ENCODE data around the gene EDAR. TPM values are rescaled to one million over a fixed set of nuclear protein-coding genes. Genes with fewer than 3 reads are reported as not detected.

Gene EDAR
- total RNA-seq, 4 donors from 2014 or later, result not detected

- ATAC-seq (no peak), DNase-seq (no peak)
- intact Hi-C loops (cut with DNase I; ENCODE audit: low total_unique reads), result no loop called here
- in situ Hi-C loops (cut with MboI; ENCODE audit: low sequenced_read_pairs in 4 of 4), result no loop called here
- Histone ChIP-seq H3K4me3 (no peak overlapping the region), H3K36me3 (no peaks in the 10 kb centered on the region), H3K27me3 (peaks cover 0 to 12% (median 6%) of the 10 kb centered on the region in 3 donors), H3K4me1 (peaks cover 0 to 7% of the 10 kb centered on the region in 2 donors), H3K27ac (no peak overlapping the region), H3K9me3 (no peaks in the 10 kb centered on the region)
- no peak for TF ChIP-seq CTCF (IDR thresholded peaks at IDR 0.05 in 4 of 5, conservative IDR thresholded peaks at IDR 0.05 in 1 of 5)
- TF ChIP-seq POLR2A (IDR thresholded peaks at IDR 0.05), result no peak
These were observed 38.7 kb upstream of the EDAR start for GRCh38 chr2:109027702-109028101.

GRCh38 chr2:109024477-109024876 is 35.5 kb upstream of the EDAR start:
- no peak for TF ChIP-seq CTCF (IDR thresholded peaks at IDR 0.05 in 4 of 5, conservative IDR thresholded peaks at IDR 0.05 in 1 of 5)
- no peak for TF ChIP-seq POLR2A (IDR thresholded peaks at IDR 0.05)
- H3K9me3 ChIP-seq, result no peaks in the 10 kb centered on the region

GRCh38 chr2:109021895-109022300 is 32.9 kb upstream of the EDAR start:
- no peaks in the 10 kb centered on the region for H3K36me3 ChIP-seq
- H3K27ac ChIP-seq, result no peak overlapping the region
- TF ChIP-seq CTCF (IDR thresholded peaks at IDR 0.05 in 4 of 5, conservative IDR thresholded peaks at IDR 0.05 in 1 of 5) (no peak), POLR2A (IDR thresholded peaks at IDR 0.05) (no peak)
- no peak overlapping the region for H3K4me3 ChIP-seq
- DNase-seq, result no peak
- no peak for ATAC-seq
- H3K9me3 ChIP-seq, result no peaks in the 10 kb centered on the region
- in situ Hi-C loops (cut with MboI; ENCODE audit: low sequenced_read_pairs in 4 of 4), result no loop called here
- intact Hi-C loops (cut with DNase I; ENCODE audit: low total_unique reads), result no loop called here
- no peaks in the 10 kb centered on the region for H3K4me1 ChIP-seq
- H3K27me3 ChIP-seq, result no peaks in the 10 kb centered on the region

More at GRCh38 chr2:109024477-109024876, 35.5 kb upstream of the EDAR start:
- no peak for ATAC-seq
- DNase-seq, result no peak
- Histone ChIP-seq H3K27ac (no peak overlapping the region), H3K27me3 (no peaks in the 10 kb centered on the region), H3K36me3 (no peaks in the 10 kb centered on the region), H3K4me3 (no peak overlapping the region), H3K4me1 (no peaks in the 10 kb centered on the region)
- in situ Hi-C loops (cut with MboI; ENCODE audit: low sequenced_read_pairs in 4 of 4) (no loop called here), intact Hi-C loops (cut with DNase I; ENCODE audit: low total_unique reads) (no loop called here)

GRCh38 chr2:109020217-109020637 is 31.2 kb upstream of the EDAR start:
- in situ Hi-C loops (cut with MboI; ENCODE audit: low sequenced_read_pairs in 4 of 4), result no loop called here
- Histone ChIP-seq H3K9me3 (no peaks in the 10 kb centered on the region), H3K4me1 (no peaks in the 10 kb centered on the region), H3K4me3 (no peak overlapping the region), H3K36me3 (no peaks in the 10 kb centered on the region), H3K27me3 (no peaks in the 10 kb centered on the region), H3K27ac (no peak overlapping the region)
- DNase-seq (no peak), ATAC-seq (no peak)
- TF ChIP-seq POLR2A (IDR thresholded peaks at IDR 0.05), result no peak
- TF ChIP-seq CTCF (IDR thresholded peaks at IDR 0.05 in 4 of 5, conservative IDR thresholded peaks at IDR 0.05 in 1 of 5), result no peak
- intact Hi-C loops (cut with DNase I; ENCODE audit: low total_unique reads), result no loop called here

GRCh38 chr2:109018452-109018851 is 29.4 kb upstream of the EDAR start:
- TF ChIP-seq CTCF (IDR thresholded peaks at IDR 0.05 in 4 of 5, conservative IDR thresholded peaks at IDR 0.05 in 1 of 5), result no peak
- no peak for ATAC-seq
- DNase-seq, result no peak
- Histone ChIP-seq H3K4me1 (no peaks in the 10 kb centered on the region), H3K36me3 (no peaks in the 10 kb centered on the region), H3K4me3 (no peak overlapping the region), H3K9me3 (no peaks in the 10 kb centered on the region), H3K27me3 (no peaks in the 10 kb centered on the region), H3K27ac (no peak overlapping the region)
- in situ Hi-C loops (cut with MboI; ENCODE audit: low sequenced_read_pairs in 4 of 4), result no loop called here
- intact Hi-C loops (cut with DNase I; ENCODE audit: low total_unique reads), result no loop called here

All from gastrocnemius medialis (tissue), 4 donors.